ENCODE measurements around the gene WFDC6. TPM values are rescaled to one million over a fixed set of nuclear protein-coding genes. Genes with fewer than 3 reads are reported as not detected.

The WFDC6 gene
- total RNA-seq, 1 experiment from 2014 or later, result not detected

DNA sequence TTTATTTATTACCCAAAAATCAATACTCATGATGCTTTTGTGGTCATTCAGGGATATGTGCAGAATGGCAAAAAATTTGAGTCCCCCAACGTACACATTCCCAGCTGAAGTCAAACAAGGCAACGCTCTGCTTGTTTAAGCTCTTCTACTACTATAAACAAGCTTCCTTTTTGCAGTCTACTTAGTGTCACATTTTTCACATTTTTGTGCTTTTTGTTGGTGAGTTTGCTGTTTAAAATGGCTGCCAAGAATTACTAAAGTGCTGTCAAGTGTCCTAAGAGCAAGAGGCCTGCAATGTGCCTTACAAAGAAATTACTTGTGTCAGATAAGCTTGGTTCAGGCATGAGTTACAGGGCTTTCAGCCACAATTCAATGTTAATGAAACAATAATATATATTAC lies 37.7 kb upstream of the WFDC6 start:
- Histone ChIP-seq H3K23me2 (ENCODE audit: insufficient read length, low read depth, low read length, poor library complexity, severe bottlenecking) (no peaks in the 10 kb centered on the region), H2AK5ac (ENCODE audit: insufficient read length, low read length) (no peak overlapping the region), H3K79me2 (ENCODE audit: insufficient read depth, low read length) (no peaks in the 10 kb centered on the region), H3K27ac (ENCODE audit: insufficient read length, low read depth, low read length) (no peak overlapping the region), H3K4me1 (ENCODE audit: insufficient read depth, low read length) (peaks cover 5% of the 10 kb centered on the region; the same call in 1 of the 2 replicates), H3K56ac (ENCODE audit: insufficient read length, low read depth, low read length) (no peak overlapping the region), H3K4ac (ENCODE audit: low read depth, low read length) (no peak overlapping the region), H4K8ac (replicated peaks; ENCODE audit: insufficient read length, low read depth, low read length) (no peak overlapping the region), H3T11ph (ENCODE audit: low read length) (no peak overlapping the region), H3K23ac (ENCODE audit: insufficient read length, low read depth, low read length) (no peak overlapping the region), H2BK12ac (ENCODE audit: insufficient read length, low read depth, low read length) (no peak overlapping the region), H2BK15ac (ENCODE audit: low read depth, low read length) (no peak overlapping the region), H3K18ac (ENCODE audit: insufficient read length, low read depth, low read length) (no peak overlapping the region), H2AFZ (ENCODE audit: low read length) (no peak overlapping the region), H2BK20ac (ENCODE audit: low read depth, low read length, poor library complexity, severe bottlenecking) (no peak overlapping the region), H3K27me3 (ENCODE audit: insufficient read depth, low read length) (no peaks in the 10 kb centered on the region), H3K9me3 (ENCODE audit: control insufficient read depth, low read depth, low read length) (no peaks in the 10 kb centered on the region), H3K9ac (ENCODE audit: extremely low read depth, insufficient read length, low read length) (no peak overlapping the region), H4K5ac (ENCODE audit: insufficient read length, low read depth, low read length) (no peak overlapping the region), H2BK5ac (ENCODE audit: insufficient read length, low read length) (no peak overlapping the region), H4K91ac (ENCODE audit: insufficient read length, low read depth, low read length) (no peak overlapping the region), H3K4me2 (ENCODE audit: insufficient read depth, insufficient read length, low read length) (no peak overlapping the region), H2BK120ac (ENCODE audit: low read depth, low read length, poor library complexity, severe bottlenecking) (no peak overlapping the region), H3K79me1 (ENCODE audit: insufficient read depth, low read depth, low read length, poor library complexity, severe bottlenecking) (no peaks in the 10 kb centered on the region), H4K20me1 (ENCODE audit: control insufficient read depth, insufficient read depth, insufficient read length) (no peaks in the 10 kb centered on the region), H3K14ac (ENCODE audit: insufficient read depth, low read length) (no peak overlapping the region)
- Mint-ChIP-seq H3K36me3 (ENCODE audit: insufficient read depth in 1 of 3, low read depth in 3 of 3) (no peaks in the 10 kb centered on the region), H3K4me1 (peaks cover 31 to 35% of the 10 kb centered on the region in 2 experiments), H3K27ac (no peak overlapping the region; a peak in 1 of 7 replicates), H3K27me3 (ENCODE audit: low read depth) (peaks cover 2% of the 10 kb centered on the region; the same call in 1 of the 2 replicates), H3K9me3 (no peaks in the 10 kb centered on the region; a peak in 1 of 5 replicates), H3K4me3 (no peak overlapping the region)
- TF ChIP-seq, protein P1, sequence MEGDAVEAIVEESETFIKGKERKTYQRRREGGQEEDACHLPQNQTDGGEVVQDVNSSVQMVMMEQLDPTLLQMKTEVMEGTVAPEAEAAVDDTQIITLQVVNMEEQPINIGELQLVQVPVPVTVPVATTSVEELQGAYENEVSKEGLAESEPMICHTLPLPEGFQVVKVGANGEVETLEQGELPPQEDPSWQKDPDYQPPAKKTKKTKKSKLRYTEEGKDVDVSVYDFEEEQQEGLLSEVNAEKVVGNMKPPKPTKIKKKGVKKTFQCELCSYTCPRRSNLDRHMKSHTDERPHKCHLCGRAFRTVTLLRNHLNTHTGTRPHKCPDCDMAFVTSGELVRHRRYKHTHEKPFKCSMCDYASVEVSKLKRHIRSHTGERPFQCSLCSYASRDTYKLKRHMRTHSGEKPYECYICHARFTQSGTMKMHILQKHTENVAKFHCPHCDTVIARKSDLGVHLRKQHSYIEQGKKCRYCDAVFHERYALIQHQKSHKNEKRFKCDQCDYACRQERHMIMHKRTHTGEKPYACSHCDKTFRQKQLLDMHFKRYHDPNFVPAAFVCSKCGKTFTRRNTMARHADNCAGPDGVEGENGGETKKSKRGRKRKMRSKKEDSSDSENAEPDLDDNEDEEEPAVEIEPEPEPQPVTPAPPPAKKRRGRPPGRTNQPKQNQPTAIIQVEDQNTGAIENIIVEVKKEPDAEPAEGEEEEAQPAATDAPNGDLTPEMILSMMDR (conservative IDR thresholded peaks at IDR 0.05), result no peak
- DNase-seq, result no peak
- no CpG with 5 or more reads among the region's 2 CpGs for WGBS (ENCODE audit: extremely low coverage, insufficient read length, low lambda C conversion rate)

All from H9 (cell line).